Heart right ventricle (tissue), 16 donors: Measurements from ENCODE around the gene PIK3CG. TPM values are rescaled to one million over a fixed set of nuclear protein-coding genes. Genes with fewer than 3 reads are reported as not detected.
"Not testable (repeated sequence)": the region's sequence is repeated elsewhere in the genome, so short reads cannot be mapped to it uniquely, and the experiment has no call there.

Source experiments
- ATAC-seq, 8 donors: fragments of 200-7000 bp; cut with Tn5 transposase; one replicate each; pipeline ENCODE4 v1.9.1; 2020; ENCODE audit warnings: mild to moderate bottlenecking in 8 of 8, moderate library complexity in 8 of 8, moderate number of reproducible peaks in 1 of 8
- DNase-seq, 2 donors: peaks; one replicate each; pipeline ENCODE4 v3.0.0-alpha.2; 2020
- H3K27ac ChIP-seq, 10 donors: fragments of 200-600 bp; sonication (generic) in 2 of 10; one replicate each; pipeline versions ENCODE4 v1.5.0 to v1.8.0; 2020 to 2022; ENCODE audit warnings: mild to moderate bottlenecking in 3 of 10
- H3K27me3 ChIP-seq, 7 donors: fragments of 200-600 bp; one replicate each; pipeline ENCODE4 v1.8.0; 2021 to 2022; ENCODE audit warnings: mild to moderate bottlenecking in 2 of 7
- H3K36me3 ChIP-seq, 9 donors: fragments of 200-600 bp; sonication (generic) in 1 of 9; one replicate each; pipeline versions ENCODE4 v1.5.0 to v1.8.0; 2020 to 2022; ENCODE audit warnings: mild to moderate bottlenecking in 2 of 9
- H3K4me1 ChIP-seq, 9 donors: fragments of 200-600 bp; sonication (generic) in 1 of 9; one replicate each; pipeline versions ENCODE4 v1.5.0 to v1.8.0; 2020 to 2022; ENCODE audit warnings: mild to moderate bottlenecking in 4 of 9
- H3K4me3 ChIP-seq, 10 donors: fragments of 200-600 bp; sonication (generic) in 2 of 10; one replicate each; pipeline versions ENCODE4 v1.5.0 to v1.8.0; 2020 to 2022; ENCODE audit warnings: mild to moderate bottlenecking in 7 of 10, moderate library complexity in 2 of 10
- H3K9me3 ChIP-seq, 11 donors: fragments of 200-600 bp in 10 of 11; sonication (generic) in 2 of 11; one replicate each; pipeline versions ENCODE4 v1.5.0 to v1.8.0; 2013 to 2022; ENCODE audit warnings: mild to moderate bottlenecking in 2 of 11, control low read depth in 1 of 11, moderate library complexity in 1 of 11
- WGBS, 2 donors: extraction: QIAGEN DNeasy Blood & Tissue Kit; methylation state at CpG; one replicate each; pipeline ENCODE4 v1.1.7; 2013; ENCODE audit warnings: inconsistent platforms in 1 of 2; 5-methylcytosine and 5-hydroxymethylcytosine counted together
- intact Hi-C, 10 donors: fragments of 100-400 bp; cut with DNase I; formaldehyde crosslinking; loops; one replicate each; pipeline versions ENCODE4 v1.11.1 to v1.14.2; 2022
- polyA plus RNA-seq, 2 donors: library from polyadenylated mRNA; stranded (reverse); fragments of 200-250 nt; gene quantifications; one replicate each; pipeline ENCODE4 v1.2.3, GENCODE V29; 2013
- total RNA-seq, 10 donors: library from RNA; stranded (reverse); fragmentation: NEBNext Ultra II Directional in 3 of 10; extraction: Animal tissue kit (Norgen Biotek cat#: 25700) in 3 of 10; gene quantifications; one replicate each; pipeline versions ENCODE4 v1.2.1 to v1.2.4, GENCODE V29; 2021 to 2023
- TF ChIP-seq, protein P1 (sequence below), 9 donors: fragments of 200-600 bp; sonication (generic) in 2 of 9; IDR thresholded peaks; one replicate each; pipeline versions ENCODE4 v1.5.0 to v1.8.0; 2021 to 2022; ENCODE audit warnings: antibody characterized with exemption in 9 of 9, mild to moderate bottlenecking in 5 of 9, moderate library complexity in 1 of 9
- donor health status: Arrhythmogenic right ventricular cardiomyopathy.
- donor health status: ischemic (EF 13 %, LVEDD 7.1; RV severe dilation, severe dysfunction).
- donor health status: healthy with polysubstance abuse.
- donor health status: DM: no; HTN: yes; CAD: no.
- donor health status: DM: no; HTN: no; CAD: no.
- donor health status: ischemic (EF 25% LVEDD 6.9; RV normal size, moderate dysfunction).
- donor health status: ischemic (EF 25% LVEDD 5.7; RV mildly dilated, moderate dysfunction).
- donor health status: healthy.
- donor health status: DM: yes; HTN: yes; CAD: no.
- donor health status: Ischemic cardiomyopathy.
- donor health status: ischemic (EF 35%, LVEDD 5.7; RV mildly dilated, moderate dysfunction).
- donor health status: nonischemic (EF 11% LVEDD 7.7; RV severe dilation, severe dysfunction).
- donor health status: DM: yes; HTN: yes; CAD: no.
- donor health status: PGD.
- donor health status: ischemic (EF 29% LVEDD 5.4; RV normal size, mild dysfunction).
- donor health status: nonischemic (EF 23%, LVEDD 6.1; RV moderate dilation, normal function).

Gene PIK3CG
- total and polyA plus RNA-seq, 12 donors = 0.16 to 6.8 (median 2.0) TPM

DNA sequence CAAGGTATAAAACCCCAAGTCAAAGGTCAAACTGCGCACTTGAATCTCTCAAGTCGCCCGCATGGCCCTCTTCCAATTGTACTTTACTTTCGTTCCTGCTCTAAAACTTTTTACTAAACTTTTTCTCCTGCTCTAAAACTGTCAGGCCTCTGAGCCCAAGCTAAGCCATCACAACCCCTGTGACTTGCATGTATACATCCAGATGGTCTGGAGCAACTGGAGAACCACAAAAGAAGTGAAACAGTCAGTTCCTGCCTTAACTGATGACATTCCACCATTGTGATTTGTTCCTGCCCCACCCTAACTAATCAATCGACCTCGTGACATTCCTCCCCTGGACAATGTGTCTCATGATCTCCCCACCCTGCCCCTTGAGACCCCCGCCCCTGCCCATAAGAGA is 35.6 kb upstream of the PIK3CG start:
- 87 to 88% methylated on average over 7 of the region's 7 CpGs for WGBS, 2 donors
- intact Hi-C loops = no loop called here
- H3K4me1 ChIP-seq = no peaks in the 10 kb centered on the region
- no peak overlapping the region for H3K27ac ChIP-seq
- TF ChIP-seq, protein P1, sequence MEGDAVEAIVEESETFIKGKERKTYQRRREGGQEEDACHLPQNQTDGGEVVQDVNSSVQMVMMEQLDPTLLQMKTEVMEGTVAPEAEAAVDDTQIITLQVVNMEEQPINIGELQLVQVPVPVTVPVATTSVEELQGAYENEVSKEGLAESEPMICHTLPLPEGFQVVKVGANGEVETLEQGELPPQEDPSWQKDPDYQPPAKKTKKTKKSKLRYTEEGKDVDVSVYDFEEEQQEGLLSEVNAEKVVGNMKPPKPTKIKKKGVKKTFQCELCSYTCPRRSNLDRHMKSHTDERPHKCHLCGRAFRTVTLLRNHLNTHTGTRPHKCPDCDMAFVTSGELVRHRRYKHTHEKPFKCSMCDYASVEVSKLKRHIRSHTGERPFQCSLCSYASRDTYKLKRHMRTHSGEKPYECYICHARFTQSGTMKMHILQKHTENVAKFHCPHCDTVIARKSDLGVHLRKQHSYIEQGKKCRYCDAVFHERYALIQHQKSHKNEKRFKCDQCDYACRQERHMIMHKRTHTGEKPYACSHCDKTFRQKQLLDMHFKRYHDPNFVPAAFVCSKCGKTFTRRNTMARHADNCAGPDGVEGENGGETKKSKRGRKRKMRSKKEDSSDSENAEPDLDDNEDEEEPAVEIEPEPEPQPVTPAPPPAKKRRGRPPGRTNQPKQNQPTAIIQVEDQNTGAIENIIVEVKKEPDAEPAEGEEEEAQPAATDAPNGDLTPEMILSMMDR (IDR thresholded peaks at IDR 0.05) = no peak
- peaks cover 0 to 14% (median 0%) of the 10 kb centered on the region in 11 donors for H3K9me3 ChIP-seq
- no peaks in the 10 kb centered on the region for H3K36me3 ChIP-seq
- no peak overlapping the region for H3K4me3 ChIP-seq
- DNase-seq (no peak), ATAC-seq (no peak)
- no peaks in the 10 kb centered on the region for H3K27me3 ChIP-seq

DNA sequence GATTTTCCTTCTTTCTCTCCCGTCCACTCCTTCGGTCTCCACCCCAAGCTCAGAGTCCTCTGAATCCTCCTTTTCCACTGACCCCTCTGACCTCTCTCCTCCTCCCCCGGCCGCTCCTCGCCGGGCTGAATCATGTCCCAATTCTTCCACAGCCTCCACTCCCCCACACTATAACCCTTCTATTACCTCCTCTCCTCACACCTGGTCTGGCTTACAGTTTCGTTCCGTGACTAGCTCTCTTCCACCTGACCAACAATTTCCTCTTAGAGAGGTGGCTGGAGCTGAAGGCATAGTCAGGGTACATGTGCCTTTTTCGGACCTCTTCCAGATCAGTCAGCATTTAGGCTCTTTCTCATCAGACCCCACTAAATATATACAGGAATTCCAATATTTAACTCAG is 34.2 kb upstream of the PIK3CG start:
- not testable (repeated sequence) for DNase-seq

DNA sequence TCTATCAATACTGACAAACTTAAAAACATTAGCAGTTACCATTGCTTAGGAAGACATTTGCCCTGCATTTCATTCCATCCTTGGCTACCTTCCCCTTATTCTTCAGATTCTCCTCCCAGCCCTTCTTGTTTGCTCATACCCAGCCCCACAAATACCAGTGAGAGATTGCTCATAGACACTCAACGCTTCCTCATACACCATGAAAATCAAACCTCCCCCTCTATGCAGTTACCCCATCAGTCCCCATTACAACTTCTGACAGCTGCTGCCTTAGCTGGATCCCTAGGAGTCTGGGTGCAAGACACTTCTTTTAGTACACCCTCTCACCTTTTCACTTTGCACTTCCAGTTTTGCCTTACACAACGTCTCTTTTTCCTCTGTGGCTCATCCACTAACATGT is 28.3 kb upstream of the PIK3CG start:
- intact Hi-C loops = no loop called here
- no peaks in the 10 kb centered on the region for H3K36me3 ChIP-seq
- 84 to 86% methylated on average over 2 of the region's 2 CpGs for WGBS, 2 donors
- H3K27me3 ChIP-seq = no peaks in the 10 kb centered on the region
- TF ChIP-seq, protein P1 (IDR thresholded peaks at IDR 0.05) = no peak
- no peak overlapping the region for H3K27ac ChIP-seq
- DNase-seq (no peak), ATAC-seq (no peak)
- no peak overlapping the region for H3K4me3 ChIP-seq
- peaks cover 0 to 8% (median 0%) of the 10 kb centered on the region in 9 donors for H3K4me1 ChIP-seq
- H3K9me3 ChIP-seq = peaks cover 0 to 8% (median 0%) of the 10 kb centered on the region in 11 donors

More for the DNA sequence above, 34.2 kb upstream of the PIK3CG start:
- H3K27ac ChIP-seq, H3K36me3 ChIP-seq, H3K27me3 ChIP-seq, intact Hi-C loops, ATAC-seq, H3K4me1 ChIP-seq, H3K4me3 ChIP-seq: not testable (repeated sequence)
- H3K9me3 ChIP-seq = peaks cover 0 to 14% (median 0%) of the 10 kb centered on the region in 11 donors
- WGBS, 2 donors = 88 to 91% methylated on average over 9 of the region's 9 CpGs

DNA sequence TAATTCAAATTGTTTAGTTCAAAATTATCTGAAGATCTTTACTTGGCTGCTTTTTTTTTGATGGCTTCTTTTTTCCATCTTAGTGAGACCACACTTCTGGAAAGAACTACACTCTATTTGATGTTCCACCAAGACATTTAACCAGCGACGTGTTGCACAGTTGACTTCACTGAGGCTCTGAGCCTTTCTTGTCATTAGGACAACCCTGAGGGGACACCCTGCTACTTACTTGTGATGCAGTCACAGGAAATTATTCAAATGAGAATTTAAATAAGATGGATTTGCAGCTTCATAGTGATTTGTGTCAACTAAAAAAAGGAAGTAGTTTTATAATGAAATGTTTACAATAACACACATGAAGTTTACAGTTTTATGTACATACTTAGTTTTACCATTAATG is 25.6 kb upstream of the PIK3CG start:
- TF ChIP-seq, protein P1 (IDR thresholded peaks at IDR 0.05) = no peak
- Histone ChIP-seq H3K27ac (no peak overlapping the region), H3K27me3 (no peaks in the 10 kb centered on the region), H3K9me3 (peaks cover 0 to 8% (median 0%) of the 10 kb centered on the region in 11 donors), H3K4me3 (no peak overlapping the region), H3K4me1 (peaks cover 0 to 8% (median 0%) of the 10 kb centered on the region in 9 donors), H3K36me3 (no peaks in the 10 kb centered on the region)
- WGBS, 2 donors = 83 to 93% methylated on average over 2 of the region's 2 CpGs
- DNase-seq (no peak), ATAC-seq (no peak)
- intact Hi-C loops = no loop called here

DNA sequence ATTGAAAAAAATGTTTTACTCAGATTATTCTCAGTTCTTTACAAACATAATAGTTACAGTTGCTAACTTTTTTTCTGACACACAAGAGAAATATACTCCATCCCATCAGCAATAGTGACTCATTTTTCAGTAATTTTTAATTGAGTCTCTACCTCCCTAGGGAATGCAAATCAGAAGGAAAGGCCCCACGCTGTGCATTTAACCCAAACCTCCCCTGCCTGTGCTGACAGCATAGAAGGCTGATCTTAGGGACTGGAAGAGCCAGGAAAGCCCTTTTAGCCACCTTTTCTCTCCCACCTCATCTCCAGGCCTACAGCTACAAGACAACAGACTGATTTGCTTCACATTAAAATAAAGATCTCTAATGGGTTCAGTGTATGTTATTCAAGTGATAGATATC is 24.7 kb upstream of the PIK3CG start:
- Histone ChIP-seq H3K4me3 (no peak overlapping the region), H3K9me3 (peaks cover 0 to 8% (median 0%) of the 10 kb centered on the region in 11 donors), H3K27me3 (no peaks in the 10 kb centered on the region), H3K4me1 (peaks cover 0 to 8% (median 0%) of the 10 kb centered on the region in 9 donors), H3K27ac (no peak overlapping the region), H3K36me3 (no peaks in the 10 kb centered on the region)
- DNase-seq (no peak), ATAC-seq (no peak)
- 38 to 42% methylated on average over 1 of the region's 1 CpG for WGBS, 2 donors
- intact Hi-C loops = no loop called here
- TF ChIP-seq, protein P1 (IDR thresholded peaks at IDR 0.05) = no peak
